Measurements from ENCODE around the gene LDLRAD4.

DNA sequence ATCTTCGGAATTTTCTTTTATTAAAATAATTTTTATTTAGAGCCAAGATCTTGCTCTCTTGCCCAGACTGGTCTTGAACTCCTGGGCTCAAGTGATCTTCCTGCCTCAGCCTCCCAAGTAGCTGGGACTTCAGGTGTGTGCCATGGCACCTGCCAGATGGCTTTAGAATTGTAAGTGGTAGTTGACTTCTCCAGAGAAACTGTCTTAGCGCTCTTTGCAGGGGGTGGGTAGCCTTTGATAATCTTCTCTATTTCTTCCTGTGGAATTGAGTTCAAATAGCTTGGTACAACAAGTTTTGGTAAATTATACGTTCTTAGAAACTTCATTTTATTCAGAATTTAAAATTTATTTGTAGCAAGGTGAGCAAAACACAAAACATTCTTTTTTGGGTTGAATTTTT lies 113.3 kb downstream of the LDLRAD4 start:
- TF ChIP-seq, protein P1, sequence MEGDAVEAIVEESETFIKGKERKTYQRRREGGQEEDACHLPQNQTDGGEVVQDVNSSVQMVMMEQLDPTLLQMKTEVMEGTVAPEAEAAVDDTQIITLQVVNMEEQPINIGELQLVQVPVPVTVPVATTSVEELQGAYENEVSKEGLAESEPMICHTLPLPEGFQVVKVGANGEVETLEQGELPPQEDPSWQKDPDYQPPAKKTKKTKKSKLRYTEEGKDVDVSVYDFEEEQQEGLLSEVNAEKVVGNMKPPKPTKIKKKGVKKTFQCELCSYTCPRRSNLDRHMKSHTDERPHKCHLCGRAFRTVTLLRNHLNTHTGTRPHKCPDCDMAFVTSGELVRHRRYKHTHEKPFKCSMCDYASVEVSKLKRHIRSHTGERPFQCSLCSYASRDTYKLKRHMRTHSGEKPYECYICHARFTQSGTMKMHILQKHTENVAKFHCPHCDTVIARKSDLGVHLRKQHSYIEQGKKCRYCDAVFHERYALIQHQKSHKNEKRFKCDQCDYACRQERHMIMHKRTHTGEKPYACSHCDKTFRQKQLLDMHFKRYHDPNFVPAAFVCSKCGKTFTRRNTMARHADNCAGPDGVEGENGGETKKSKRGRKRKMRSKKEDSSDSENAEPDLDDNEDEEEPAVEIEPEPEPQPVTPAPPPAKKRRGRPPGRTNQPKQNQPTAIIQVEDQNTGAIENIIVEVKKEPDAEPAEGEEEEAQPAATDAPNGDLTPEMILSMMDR (IDR thresholded peaks at IDR 0.05) = no peak
- TF ChIP-seq POLR2A (IDR thresholded peaks at IDR 0.05) = no peak
